Astrocyte of the cerebellum (primary cell): Measurements from ENCODE around the gene ALG14.
"Not testable (repeated sequence)": the region's sequence is repeated elsewhere in the genome, so short reads cannot be mapped to it uniquely, and the experiment has no call there.

Source experiments
- DNase-seq: peaks from one replicate; pipeline ENCODE4 v3.0.0-alpha.2; 2011; ENCODE audit warnings: low read depth
- H3K4me3 ChIP-seq: 2 replicates; pipeline ENCODE4 v1.5.1; 2011; ENCODE audit warnings: mild to moderate bottlenecking, low read depth, low read length, moderate library complexity
- CTCF ChIP-seq: IDR thresholded peaks from 2 replicates; pipeline ENCODE4 v1.5.1; 2012; ENCODE audit warnings: low read length, low read depth, moderate library complexity, mild to moderate bottlenecking; ENCODE audit errors: missing control alignments
- in situ Hi-C: cut with HindIII; loops from 2 replicates; pipeline ENCODE4 v1.10.0; 2017; ENCODE audit warnings: low sequenced_read_pairs

Gene ALG14

GRCh38 chr1:94946886-94947285 is 125.9 kb downstream of the ALG14 start:
- DNase-seq: no peak
- in situ Hi-C loops: no loop called here
- no peak for TF ChIP-seq CTCF
- no peak overlapping the region for H3K4me3 ChIP-seq

- DNase-seq: no peak
- TF ChIP-seq CTCF: no peak
- in situ Hi-C loops: no loop called here
- H3K4me3 ChIP-seq: no peak overlapping the region
Observed at GRCh38 chr1:94942171-94943128, 130.3 kb downstream of the ALG14 start.

- H3K4me3 ChIP-seq, DNase-seq, in situ Hi-C loops: not testable (repeated sequence)
Observed at GRCh38 chr1:94941480-94941879, 131.3 kb downstream of the ALG14 start.

GRCh38 chr1:94940738-94941137 is 132.0 kb downstream of the ALG14 start:
- TF ChIP-seq CTCF: no peak
- in situ Hi-C loops: no loop called here
- no peak overlapping the region for H3K4me3 ChIP-seq
- no peak for DNase-seq

GRCh38 chr1:94937820-94938219 is 134.9 kb downstream of the ALG14 start:
- in situ Hi-C loops: no loop called here
- no peak overlapping the region for H3K4me3 ChIP-seq
- no peak for DNase-seq
- TF ChIP-seq CTCF: no peak

GRCh38 chr1:94936861-94937620 is 135.7 kb downstream of the ALG14 start:
- no peak for TF ChIP-seq CTCF
- in situ Hi-C loops: no loop called here

GRCh38 chr1:94935476-94935875 is 137.3 kb downstream of the ALG14 start:
- no peak overlapping the region for H3K4me3 ChIP-seq
- TF ChIP-seq CTCF: no peak
- DNase-seq: no peak
- in situ Hi-C loops: no loop called here

More at GRCh38 chr1:94936861-94937620, 135.7 kb downstream of the ALG14 start:
- no peak overlapping the region for H3K4me3 ChIP-seq
- DNase-seq: no peak
